Tibial artery (tissue), 4 donors: ENCODE results near the gene IGF1R.

Experiments
- DNase-seq, 2 donors: peaks; one replicate each; pipeline ENCODE4 v3.0.0-alpha.2; 2019
- H3K27ac ChIP-seq, 2 donors: fragments of 200-600 bp; sonication (generic) in 1 of 2; 1 replicate in 1 of 2; 2 replicates in 1 of 2; pipeline ENCODE4 v1.5.1; 2018 to 2019; ENCODE audit warnings: mild to moderate bottlenecking in 1 of 2
- H3K27me3 ChIP-seq, 2 donors: fragments of 200-600 bp; sonication (generic) in 1 of 2; one replicate each; pipeline versions ENCODE4 v1.5.1 to v1.6.0; 2016 to 2019
- H3K36me3 ChIP-seq, 3 donors: fragments of 200-600 bp; sonication (generic) in 2 of 3; one replicate each; pipeline ENCODE4 v1.5.1; 2016 to 2019; ENCODE audit warnings: mild to moderate bottlenecking in 2 of 3
- H3K4me1 ChIP-seq, 4 donors: fragments of 200-600 bp; sonication (generic) in 2 of 4; 1 replicate in 3 of 4; 2 replicates in 1 of 4; pipeline ENCODE4 v1.5.1; 2016 to 2019
- H3K4me3 ChIP-seq, 2 donors: fragments of 200-600 bp; sonication (generic) in 1 of 2; 1 replicate in 1 of 2; 2 replicates in 1 of 2; pipeline ENCODE4 v1.5.1; 2018 to 2019; ENCODE audit warnings: mild to moderate bottlenecking in 2 of 2
- H3K9me3 ChIP-seq, 3 donors: fragments of 200-600 bp; sonication (generic) in 1 of 3; one replicate each; pipeline ENCODE4 v1.5.1; 2016 to 2019
- intact Hi-C: fragments of 100-400 bp; cut with DNase I; formaldehyde crosslinking; loops from one replicate; pipeline ENCODE4 v1.15.0; 2023; ENCODE audit warnings: low total_unique reads
- TF ChIP-seq, protein P1 (sequence below), 2 experiments: fragments of 200-600 bp in 1 of 2; fragments of 450-650 bp in 1 of 2; IDR thresholded peaks; one replicate each; pipeline ENCODE4 v1.5.1; 2017 to 2019; ENCODE audit warnings: antibody characterized with exemption in 2 of 2, mild to moderate bottlenecking in 1 of 2, moderate library complexity in 1 of 2

The IGF1R gene

DNA sequence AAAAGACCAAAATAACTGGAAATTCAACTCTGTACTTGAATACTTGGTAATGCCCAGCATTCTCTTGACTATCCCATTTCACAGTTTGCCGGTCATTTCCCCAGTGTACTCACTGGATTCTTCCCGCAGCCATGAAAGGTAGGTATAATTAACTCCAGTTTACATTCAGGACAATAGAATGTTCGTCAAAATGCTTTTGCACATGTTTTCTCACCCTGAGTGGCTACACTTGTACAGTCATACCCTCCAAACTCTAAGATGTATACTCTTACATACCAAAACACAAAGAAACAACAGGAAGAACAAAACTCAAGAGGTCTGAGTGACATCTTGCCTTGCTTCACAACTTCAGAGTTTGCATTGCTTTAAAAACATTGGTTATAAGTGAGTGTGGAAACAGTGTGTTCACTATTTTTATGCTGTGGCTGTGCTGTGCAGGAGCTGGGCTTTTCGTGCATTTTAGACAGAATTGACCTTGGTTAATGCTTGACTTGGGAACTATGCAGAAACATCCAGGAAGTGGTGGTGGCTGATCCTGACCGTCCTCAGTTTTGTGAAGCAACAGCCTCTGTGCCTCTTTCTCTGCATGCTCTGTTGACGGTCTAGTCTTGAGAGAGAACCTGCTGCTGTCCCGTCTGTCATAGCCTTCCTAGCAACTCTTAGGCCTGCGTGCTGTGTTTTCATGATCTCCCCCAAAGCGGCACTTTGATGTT, 90.5 kb downstream of the IGF1R start:
- intact Hi-C loops: no loop called here

DNA sequence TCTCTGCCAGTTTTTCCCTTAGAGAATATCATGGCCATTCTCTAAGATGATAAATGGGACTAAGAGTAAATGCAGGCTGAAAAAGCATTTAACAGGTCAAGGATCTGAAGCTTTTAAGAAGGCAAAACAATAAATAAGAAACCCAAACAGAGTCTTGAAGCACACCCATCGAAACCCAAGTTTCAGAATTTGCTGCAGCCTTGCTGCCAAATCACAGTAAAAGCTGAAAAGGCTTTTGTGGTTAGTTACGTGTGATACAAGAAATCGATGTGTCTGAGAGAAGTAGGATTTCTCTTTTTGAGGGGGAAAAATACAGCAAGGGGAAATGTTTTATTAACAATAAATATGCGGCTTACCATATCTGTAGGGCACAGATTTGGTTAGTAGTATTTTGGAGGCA, 92.0 kb downstream of the IGF1R start:
- Histone ChIP-seq H3K4me1 (peaks cover 0 to 99% (median 51%) of the 10 kb centered on the region in 4 donors), H3K27ac (peak overlapping the region in 1 of 2 donors; percentile 11), H3K4me3 (no peak overlapping the region), H3K36me3 (no peaks in the 10 kb centered on the region), H3K27me3 (no peaks in the 10 kb centered on the region), H3K9me3 (no peaks in the 10 kb centered on the region)
- no peak for DNase-seq
- TF ChIP-seq, protein P1, sequence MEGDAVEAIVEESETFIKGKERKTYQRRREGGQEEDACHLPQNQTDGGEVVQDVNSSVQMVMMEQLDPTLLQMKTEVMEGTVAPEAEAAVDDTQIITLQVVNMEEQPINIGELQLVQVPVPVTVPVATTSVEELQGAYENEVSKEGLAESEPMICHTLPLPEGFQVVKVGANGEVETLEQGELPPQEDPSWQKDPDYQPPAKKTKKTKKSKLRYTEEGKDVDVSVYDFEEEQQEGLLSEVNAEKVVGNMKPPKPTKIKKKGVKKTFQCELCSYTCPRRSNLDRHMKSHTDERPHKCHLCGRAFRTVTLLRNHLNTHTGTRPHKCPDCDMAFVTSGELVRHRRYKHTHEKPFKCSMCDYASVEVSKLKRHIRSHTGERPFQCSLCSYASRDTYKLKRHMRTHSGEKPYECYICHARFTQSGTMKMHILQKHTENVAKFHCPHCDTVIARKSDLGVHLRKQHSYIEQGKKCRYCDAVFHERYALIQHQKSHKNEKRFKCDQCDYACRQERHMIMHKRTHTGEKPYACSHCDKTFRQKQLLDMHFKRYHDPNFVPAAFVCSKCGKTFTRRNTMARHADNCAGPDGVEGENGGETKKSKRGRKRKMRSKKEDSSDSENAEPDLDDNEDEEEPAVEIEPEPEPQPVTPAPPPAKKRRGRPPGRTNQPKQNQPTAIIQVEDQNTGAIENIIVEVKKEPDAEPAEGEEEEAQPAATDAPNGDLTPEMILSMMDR (IDR thresholded peaks at IDR 0.05): no peak
- intact Hi-C loops: no loop called here

More for the DNA sequence above, 90.5 kb downstream of the IGF1R start:
- DNase-seq: no peak
- H3K4me3 ChIP-seq: no peak overlapping the region
- H3K4me1 ChIP-seq: peaks cover 0 to 99% (median 54%) of the 10 kb centered on the region in 4 donors
- H3K36me3 ChIP-seq: no peaks in the 10 kb centered on the region
- TF ChIP-seq, protein P1 (IDR thresholded peaks at IDR 0.05): no peak
- no peak overlapping the region for H3K27ac ChIP-seq
- H3K27me3 ChIP-seq: no peaks in the 10 kb centered on the region
- no peaks in the 10 kb centered on the region for H3K9me3 ChIP-seq

DNA sequence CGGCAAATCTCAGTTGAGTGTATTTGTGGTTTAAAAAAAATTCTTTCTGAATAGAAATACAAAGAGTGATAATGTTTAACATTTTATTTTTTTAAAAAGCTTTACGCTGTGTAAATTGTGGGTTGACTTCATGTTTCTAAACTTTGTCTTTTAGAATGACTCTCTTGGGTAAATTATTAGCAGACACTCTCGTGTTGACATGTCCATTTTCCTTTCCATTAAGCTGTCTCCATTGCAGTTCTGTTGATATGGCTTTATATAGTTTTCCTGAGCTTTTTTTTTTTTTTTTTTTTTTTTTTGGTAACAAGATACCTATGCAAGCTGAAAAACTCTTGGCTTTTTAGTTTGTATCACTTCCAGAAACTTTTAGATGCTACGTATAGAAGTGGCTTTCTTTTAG, 92.6 kb downstream of the IGF1R start:
- H3K4me1 ChIP-seq: peaks cover 0 to 99% (median 47%) of the 10 kb centered on the region in 4 donors

DNA sequence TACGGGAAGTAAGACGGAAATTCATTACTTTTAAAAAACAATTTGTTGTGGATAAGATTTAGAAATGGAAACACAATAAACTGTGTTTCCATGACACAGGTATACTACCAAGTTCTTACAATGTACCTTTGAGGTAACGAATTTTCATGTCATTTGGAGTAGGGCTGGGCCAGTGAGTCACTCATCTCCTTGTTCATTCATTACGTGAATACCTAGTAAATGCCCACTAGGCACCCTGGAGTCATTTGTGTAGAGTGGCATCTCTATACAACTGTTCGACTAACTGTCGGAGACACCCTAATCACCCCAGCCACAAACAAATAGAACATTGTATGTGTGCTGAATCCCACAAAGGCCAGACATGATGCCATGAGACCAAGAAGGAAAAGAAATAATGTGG, 94.8 kb downstream of the IGF1R start:
- Histone ChIP-seq H3K4me1 (peaks cover 0 to 97% (median 37%) of the 10 kb centered on the region in 4 donors), H3K27me3 (no peaks in the 10 kb centered on the region), H3K36me3 (no peaks in the 10 kb centered on the region), H3K27ac (no peak overlapping the region), H3K4me3 (no peak overlapping the region), H3K9me3 (no peaks in the 10 kb centered on the region)
- intact Hi-C loops: no loop called here
- TF ChIP-seq, protein P1 (IDR thresholded peaks at IDR 0.05): no peak
- no peak for DNase-seq

More for the DNA sequence above, 92.6 kb downstream of the IGF1R start:
- DNase-seq: no peak
- TF ChIP-seq, protein P1 (IDR thresholded peaks at IDR 0.05): no peak
- intact Hi-C loops: no loop called here
- H3K27ac ChIP-seq: peak overlapping the region in 1 of 2 donors; percentile 11
- H3K9me3 ChIP-seq: no peaks in the 10 kb centered on the region
- H3K36me3 ChIP-seq: no peaks in the 10 kb centered on the region
- H3K4me3 ChIP-seq: no peak overlapping the region
- H3K27me3 ChIP-seq: no peaks in the 10 kb centered on the region

DNA sequence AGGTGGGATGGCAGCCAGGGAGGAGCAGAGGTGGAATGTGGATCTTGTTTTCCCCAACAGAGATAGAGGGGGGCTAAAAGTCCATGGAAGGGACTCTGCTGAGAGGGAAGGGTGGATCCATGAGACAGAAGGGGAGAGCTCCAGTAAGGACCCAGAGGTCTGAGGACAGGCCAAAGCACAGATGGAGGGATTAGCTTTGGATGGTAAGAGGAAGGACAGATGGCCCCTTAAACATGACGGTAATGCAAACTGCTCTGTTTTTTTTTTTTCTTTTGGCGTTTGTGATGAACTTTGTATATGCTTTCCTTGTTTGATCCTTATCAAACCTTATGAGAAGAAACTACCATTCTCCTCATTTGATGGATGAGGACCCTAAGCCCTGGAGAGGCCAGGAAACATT, 96.2 kb downstream of the IGF1R start:
- TF ChIP-seq, protein P1 (IDR thresholded peaks at IDR 0.05): no peak
- intact Hi-C loops: no loop called here
- no peak overlapping the region for H3K27ac ChIP-seq

More for the DNA sequence above, 96.2 kb downstream of the IGF1R start:
- Histone ChIP-seq H3K4me3 (no peak overlapping the region), H3K4me1 (peaks cover 0 to 98% (median 35%) of the 10 kb centered on the region in 4 donors), H3K36me3 (no peaks in the 10 kb centered on the region), H3K27me3 (no peaks in the 10 kb centered on the region), H3K9me3 (no peaks in the 10 kb centered on the region)
- no peak for DNase-seq
